IMR-90 (cell line): Measurements from ENCODE around the gene HYI. TPM values are rescaled to one million over a fixed set of nuclear protein-coding genes. Genes with fewer than 3 reads are reported as not detected.

Experiments used
- ATAC-seq: fragments of 200-7000 bp; cut with Tn5 transposase; 2 replicates; pipeline ENCODE4 v1.9.1; 2020; ENCODE audit warnings: low read depth, mild to moderate bottlenecking, moderate library complexity
- BruUV-seq: library from RNA; stranded (reverse); fragments of 400-500 nt; replicated peaks from 2 replicates; lab custom pipeline; 2021; lab: Mats Ljungman, UMichigan
- CTCF ChIA-PET: fragments of 300-600 bp; formaldehyde crosslinking; extraction: SDS; loops from one replicate; lab custom pipeline; 2021; ENCODE audit warnings: antibody characterized with exemption; lab: Yijun Ruan, JAX
- POLR2A ChIA-PET: fragments of 300-600 bp; sonication (Branson Sonifier 250); formaldehyde crosslinking; loops from one replicate; lab custom pipeline; 2022; ENCODE audit warnings: antibody characterized with exemption; ENCODE audit not compliant: unreplicated experiment; lab: Charles Lee
- DNase-seq: peaks from one replicate; pipeline ENCODE4 v3.0.0; 2013
- H2AFZ ChIP-seq: replicated peaks from 2 replicates; pipeline ENCODE3; 2013; ENCODE audit warnings: low read length, mild to moderate bottlenecking; ENCODE audit not compliant: poor library complexity
- H2AK5ac ChIP-seq: 2 replicates; pipeline ENCODE4 v1.6.1; 2013; ENCODE audit warnings: low read depth, low read length, inconsistent platforms
- H2AK9ac ChIP-seq: replicated peaks from 2 replicates; pipeline ENCODE3; 2013; ENCODE audit warnings: mild to moderate bottlenecking, low read depth, low read length, moderate library complexity; ENCODE audit not compliant: poor library complexity
- H2BK120ac ChIP-seq: 2 replicates; pipeline ENCODE4 v1.6.1; 2013; ENCODE audit warnings: low read depth, low read length, inconsistent platforms
- H2BK15ac ChIP-seq: 3 replicates; pipeline ENCODE4 v1.6.1; 2013; ENCODE audit warnings: low read depth, low read length, inconsistent platforms
- H2BK20ac ChIP-seq: 2 replicates; pipeline ENCODE4 v1.6.1; 2013; ENCODE audit warnings: low read depth, mild to moderate bottlenecking, inconsistent platforms, low read length, moderate library complexity
- H2BK5ac ChIP-seq: 2 replicates; pipeline ENCODE4 v1.6.1; 2013; ENCODE audit warnings: mild to moderate bottlenecking, low read depth, low read length, inconsistent platforms; ENCODE audit not compliant: poor library complexity, severe bottlenecking
- H3K14ac ChIP-seq: replicated peaks from 2 replicates; pipeline ENCODE4 v1.6.1; 2013; ENCODE audit warnings: low read depth, low read length, inconsistent platforms
- H3K18ac ChIP-seq: 2 replicates; pipeline ENCODE4 v1.6.1; 2013; ENCODE audit warnings: low read depth, low read length, control low read depth
- H3K23ac ChIP-seq: 2 replicates; pipeline ENCODE4 v1.6.1; 2013; ENCODE audit warnings: low read depth, low read length, inconsistent platforms
- H3K27ac ChIP-seq: 2 replicates; pipeline ENCODE4 v1.5.1; 2013; ENCODE audit warnings: mild to moderate bottlenecking, control low read depth, low read length; ENCODE audit not compliant: insufficient read depth
- H3K27me3 ChIP-seq: 2 replicates; pipeline ENCODE4 v1.6.1; 2013; ENCODE audit warnings: low read length; ENCODE audit not compliant: control insufficient read depth, insufficient read depth
- H3K36me3 ChIP-seq: 2 replicates; pipeline ENCODE4 v1.6.1; 2013; ENCODE audit warnings: low read length, mixed read lengths; ENCODE audit not compliant: control insufficient read depth, insufficient read depth
- H3K4ac ChIP-seq: 2 replicates; pipeline ENCODE4 v1.6.1; 2013; ENCODE audit warnings: low read depth, low read length, inconsistent platforms
- H3K4me1 ChIP-seq: 2 replicates; pipeline ENCODE4 v1.6.1; 2013; ENCODE audit warnings: low read length, mixed read lengths; ENCODE audit not compliant: control insufficient read depth, insufficient read depth
- H3K4me2 ChIP-seq: 2 replicates; pipeline ENCODE4 v1.6.1; 2013; ENCODE audit warnings: low read depth, mild to moderate bottlenecking, control low read depth, low read length, moderate library complexity
- H3K4me3 ChIP-seq: 2 replicates; pipeline ENCODE4 v1.5.1; 2013; ENCODE audit warnings: low read depth, mild to moderate bottlenecking, control low read depth, low read length, moderate library complexity; ENCODE audit not compliant: insufficient read depth
- H3K56ac ChIP-seq: 2 replicates; pipeline ENCODE4 v1.6.1; 2013; ENCODE audit warnings: low read length, inconsistent platforms; ENCODE audit not compliant: insufficient read depth; ENCODE audit errors: extremely low read depth
- H3K79me1 ChIP-seq, 2 experiments: 2 replicates each; pipeline ENCODE4 v1.6.1; 2013; ENCODE audit warnings: low read length in 2 of 2, inconsistent platforms in 1 of 2, low read depth in 1 of 2
- H3K9ac ChIP-seq: 2 replicates; pipeline ENCODE4 v1.6.1; 2013; ENCODE audit warnings: low read depth, low read length, control low read depth
- H3K9me1 ChIP-seq: 2 replicates; pipeline ENCODE4 v1.6.1; 2013; ENCODE audit warnings: low read length, inconsistent platforms; ENCODE audit not compliant: insufficient read depth
- H3K9me3 ChIP-seq: 2 replicates; pipeline ENCODE4 v1.6.1; 2013; ENCODE audit warnings: low read length; ENCODE audit not compliant: control insufficient read depth, insufficient read depth
- H4K20me1 ChIP-seq: 2 replicates; pipeline ENCODE4 v1.6.1; 2013; ENCODE audit warnings: low read length, inconsistent platforms; ENCODE audit not compliant: insufficient read depth
- H4K5ac ChIP-seq: 2 replicates; pipeline ENCODE4 v1.6.1; 2013; ENCODE audit warnings: mild to moderate bottlenecking, low read depth, low read length, control low read depth
- H4K8ac ChIP-seq, 2 experiments: 2 replicates each; pipeline ENCODE4 v1.6.1; 2013; ENCODE audit warnings: low read depth in 2 of 2, low read length in 2 of 2, control low read depth in 1 of 2, inconsistent platforms in 1 of 2
- H4K91ac ChIP-seq: 2 replicates; pipeline ENCODE4 v1.6.1; 2013; ENCODE audit warnings: low read depth, low read length, inconsistent platforms; ENCODE audit not compliant: insufficient read depth
- BHLHE40 ChIP-seq: fragments of 150-350 bp; IDR thresholded peaks from 2 replicates; pipeline ENCODE4 v1.6.1; 2016; ENCODE audit warnings: mild to moderate bottlenecking, low read depth, low read length
- CEBPB ChIP-seq: IDR thresholded peaks from 2 replicates; pipeline ENCODE4 v1.6.1; 2012; ENCODE audit warnings: low read depth, low read length, improper control_type of control experiment
- CTCF ChIP-seq: conservative IDR thresholded peaks from 2 replicates; pipeline ENCODE4 v1.5.1; 2012; ENCODE audit warnings: mild to moderate bottlenecking, low read depth, low read length, improper control_type of control experiment
- USF2 ChIP-seq: fragments of 150-350 bp; IDR thresholded peaks from 2 replicates; pipeline ENCODE4 v1.6.1; 2017; ENCODE audit warnings: mild to moderate bottlenecking, antibody characterized with exemption, low read length, low read depth
- WGBS, 2 experiments: methylation state at CpG; one replicate each; pipeline versions ENCODE4 v1.1.5 to v1.1.7; 2013; ENCODE audit warnings: missing lambda C conversion rate in 2 of 2; ENCODE audit not compliant: insufficient read length in 1 of 2; ENCODE audit errors: extremely low coverage in 2 of 2; 5-methylcytosine and 5-hydroxymethylcytosine counted together
- dilution Hi-C: fragments of 300-500 bp; cut with HindIII; formaldehyde crosslinking; loops from one replicate; pipeline ENCODE4 v1.14.3; 2018; ENCODE audit warnings: low sequenced_read_pairs; ENCODE audit not compliant: unreplicated experiment
- in situ Hi-C: fragments of 300-500 bp; cut with MboI; formaldehyde crosslinking; loops from 3 replicates; pipeline ENCODE4 v1.14.3; 2019; ENCODE audit warnings: low sequenced_read_pairs, inconsistent platforms, mixed read lengths
- intact Hi-C: fragments of 100-400 bp; cut with micrococcal nuclease; formaldehyde crosslinking; loops from 2 replicates; pipeline ENCODE4 v1.10.0; 2022
- polyA plus RNA-seq, 3 experiments: library from polyadenylated mRNA; depleted of rRNA; stranded (reverse); fragments of >200 nt; gene quantifications; 2 replicates each; pipeline ENCODE4 v1.2.3, GENCODE V29; 2012; ENCODE audit warnings: low replicate concordance in 1 of 3
- total RNA-seq: library from RNA; depleted of rRNA; stranded (reverse); fragments of >200 nt; gene quantifications from 2 replicates; pipeline ENCODE4 v1.2.3, GENCODE V29; 2012

The HYI gene
- total and polyA plus RNA-seq, 2 of the 4 experiments (the other 2 are of a cell fraction): 21.5 to 53.7 TPM

- DNase-seq (no peak), ATAC-seq (no peak)
- Histone ChIP-seq H3K18ac (no peak overlapping the region), H2BK20ac (no peak overlapping the region), H2BK120ac (no peak overlapping the region), H4K20me1 (no peaks in the 10 kb centered on the region), H3K56ac (no peak overlapping the region), H2AK5ac (no peak overlapping the region), H2AFZ (no peak overlapping the region), H3K27me3 (no peaks in the 10 kb centered on the region), H3K23ac (no peak overlapping the region), H2AK9ac (no peak overlapping the region), H2BK5ac (no peak overlapping the region), H3K4me1 (peaks cover 6% of the 10 kb centered on the region), H2BK15ac (no peak overlapping the region), H3K79me1 (no peaks in the 10 kb centered on the region), H3K9me3 (peaks cover 7% of the 10 kb centered on the region), H3K27ac (no peak overlapping the region), H3K4ac (no peak overlapping the region), H3K4me3 (no peak overlapping the region), H3K9me1 (no peaks in the 10 kb centered on the region), H4K91ac (no peak overlapping the region), H4K5ac (no peak overlapping the region), H4K8ac (no peak overlapping the region), H3K14ac (no peak overlapping the region), H3K4me2 (no peak overlapping the region), H3K9ac (no peak overlapping the region), H3K36me3 (no peaks in the 10 kb centered on the region)
- intact Hi-C loops: no loop called here
- CTCF ChIA-PET: no interaction called here
- no TSS peak for BruUV-seq
- dilution Hi-C loops: no loop called here
- 82% methylated on average over 3 of the region's 7 CpGs; no CpG with 5 or more reads in 1 of the 2 experiments for WGBS, 2 experiments
- POLR2A ChIA-PET: no interaction called here
- TF ChIP-seq CTCF (no peak), CEBPB (no peak), USF2 (no peak), BHLHE40 (no peak)
- in situ Hi-C loops: no loop called here
Observed at GRCh38 chr1:43495204-43495603, 41.5 kb upstream of the HYI start.
